Measurements from ENCODE around the gene ORMDL2.

Gene ORMDL2

GRCh38 chr12:55809274-55809673, 8.6 kb upstream of the ORMDL2 start:
- Mint-ChIP-seq H3K27ac (no peak overlapping the region), H3K4me1 (peaks cover 26% of the 10 kb centered on the region)

GRCh38 chr12:55812088-55812487, 5.8 kb upstream of the ORMDL2 start:
- Mint-ChIP-seq H3K9me3 (no peaks in the 10 kb centered on the region), H3K4me3 (no peak overlapping the region), H3K4me1 (peaks cover 39% of the 10 kb centered on the region), H3K27ac (peak overlapping the region; percentile 38), H3K27me3 (ENCODE audit: low read depth, poor library complexity) (no peaks in the 10 kb centered on the region), H3K36me3 (ENCODE audit: low read depth) (peaks cover 53% of the 10 kb centered on the region)
- no peak for TF ChIP-seq CTCF (IDR thresholded peaks at IDR 0.05)
- no peak for DNase-seq

More at GRCh38 chr12:55809274-55809673, 8.6 kb upstream of the ORMDL2 start:
- no peak for TF ChIP-seq CTCF (IDR thresholded peaks at IDR 0.05)
- H3K9me3 Mint-ChIP-seq: no peaks in the 10 kb centered on the region
- no peaks in the 10 kb centered on the region for H3K27me3 Mint-ChIP-seq (ENCODE audit: low read depth, poor library complexity)
- peaks cover 60% of the 10 kb centered on the region for H3K36me3 Mint-ChIP-seq (ENCODE audit: low read depth)
- DNase-seq: no peak
- no peak overlapping the region for H3K4me3 Mint-ChIP-seq

- Mint-ChIP-seq H3K27me3 (ENCODE audit: low read depth, poor library complexity) (no peaks in the 10 kb centered on the region), H3K27ac (peak overlapping the region; percentile 14), H3K36me3 (ENCODE audit: low read depth) (peaks cover 40% of the 10 kb centered on the region), H3K4me3 (no peak overlapping the region), H3K4me1 (peaks cover 49% of the 10 kb centered on the region), H3K9me3 (no peaks in the 10 kb centered on the region)
- DNase-seq: no peak
- no peak for TF ChIP-seq CTCF (IDR thresholded peaks at IDR 0.05)
Measured at GRCh38 chr12:55814257-55814656, 3.6 kb upstream of the ORMDL2 start.

GRCh38 chr12:55815473-55815872, 2.4 kb upstream of the ORMDL2 start:
- no peak for DNase-seq
- Mint-ChIP-seq H3K4me3 (no peak overlapping the region), H3K27ac (no peak overlapping the region), H3K4me1 (peaks cover 51% of the 10 kb centered on the region), H3K9me3 (no peaks in the 10 kb centered on the region), H3K27me3 (ENCODE audit: low read depth, poor library complexity) (no peaks in the 10 kb centered on the region), H3K36me3 (ENCODE audit: low read depth) (peaks cover 34% of the 10 kb centered on the region)
- no peak for TF ChIP-seq CTCF (IDR thresholded peaks at IDR 0.05)

- no peak for TF ChIP-seq CTCF (IDR thresholded peaks at IDR 0.05)
- Mint-ChIP-seq H3K27me3 (ENCODE audit: low read depth, poor library complexity) (no peaks in the 10 kb centered on the region), H3K4me1 (peaks cover 45% of the 10 kb centered on the region), H3K4me3 (no peak overlapping the region), H3K27ac (no peak overlapping the region), H3K36me3 (ENCODE audit: low read depth) (peaks cover 35% of the 10 kb centered on the region), H3K9me3 (no peaks in the 10 kb centered on the region)
- no peak for DNase-seq
Measured at GRCh38 chr12:55816881-55817344, 928 bp upstream of the ORMDL2 start.

- H3K27me3 Mint-ChIP-seq (ENCODE audit: low read depth, poor library complexity): no peaks in the 10 kb centered on the region
- no peak for TF ChIP-seq CTCF (IDR thresholded peaks at IDR 0.05)
- peaks cover 38% of the 10 kb centered on the region for H3K36me3 Mint-ChIP-seq (ENCODE audit: low read depth)
- peak overlapping the region; percentile 17 for H3K27ac Mint-ChIP-seq
- H3K4me3 Mint-ChIP-seq: no peak overlapping the region
- DNase-seq: no peak
- H3K4me1 Mint-ChIP-seq: peaks cover 32% of the 10 kb centered on the region
- H3K9me3 Mint-ChIP-seq: no peaks in the 10 kb centered on the region
Measured at GRCh38 chr12:55818140-55818728, 393 bp downstream of the ORMDL2 start.

All from nephron progenitor cell (in vitro differentiated cells).